GM12878 (cell line): ENCODE results near the gene RET. TPM values are rescaled to one million over a fixed set of nuclear protein-coding genes. Genes with fewer than 3 reads are reported as not detected.
"Not testable (repeated sequence)": the region's sequence is repeated elsewhere in the genome, so short reads cannot be mapped to it uniquely, and the experiment has no call there.

Source experiments
- ATAC-seq: fragments of 200-7000 bp; cut with Tn5 transposase; 3 replicates; pipeline ENCODE4 v1.9.1; 2020; ENCODE audit warnings: mild to moderate bottlenecking, moderate library complexity
- BruUV-seq: library from RNA; stranded (reverse); fragments of 400-500 nt; replicated peaks from 2 replicates; lab custom pipeline; 2021; lab: Mats Ljungman, UMichigan
- CTCF ChIA-PET: fragments of 300-600 bp; sonication (Branson Sonifier 250); formaldehyde crosslinking; extraction: SDS; loops from one replicate; lab custom pipeline; 2021; ENCODE audit warnings: inconsistent platforms; lab: Yijun Ruan, JAX
- POLR2A ChIA-PET: fragments of 350-600 bp; formaldehyde crosslinking; extraction: SDS; loops from one replicate; lab custom pipeline; 2021; ENCODE audit warnings: inconsistent platforms; lab: Charles Lee
- RAD21 ChIA-PET: fragments of 300-600 bp; sonication (Branson Sonifier 250); formaldehyde crosslinking; loops from one replicate; lab custom pipeline; 2023; ENCODE audit warnings: antibody characterized with exemption; ENCODE audit not compliant: unreplicated experiment; lab: Charles Lee
- SMC1A ChIA-PET: fragments of 300-600 bp; sonication (Branson Sonifier 250); formaldehyde crosslinking; loops from one replicate; lab custom pipeline; 2023; ENCODE audit not compliant: unreplicated experiment, uncharacterized antibody; lab: Charles Lee
- DNase-seq: peaks from one replicate; pipeline ENCODE4 v3.0.0-alpha.2; 2011; ENCODE audit warnings: low read depth, low spot score
- FAIRE-seq: peaks from 3 replicates; lab custom pipeline; 2011; peaks lifted over from hg19 to GRCh38; lab: Jason Lieb, UNC
- H2AFZ ChIP-seq: 2 replicates; pipeline ENCODE4 v1.6.0; 2011; ENCODE audit warnings: low read depth, low read length, control low read depth; ENCODE audit not compliant: control insufficient read depth
- H3K27ac ChIP-seq: 2 replicates; pipeline ENCODE4 v1.5.1; 2011; ENCODE audit warnings: control low read depth; ENCODE audit not compliant: control insufficient read depth, insufficient read depth
- H3K27me3 ChIP-seq, 2 experiments: replicated peaks in 1 of 2; 2 replicates each; pipeline versions ENCODE4 v1.6.0 to v1.6.1; 2011; ENCODE audit warnings: low read length in 1 of 2; ENCODE audit not compliant: control insufficient read depth in 2 of 2, insufficient read depth in 2 of 2
- H3K36me3 ChIP-seq, 2 experiments: 2 replicates each; pipeline ENCODE4 v1.5.1; 2011; ENCODE audit warnings: low read length in 1 of 2; ENCODE audit not compliant: control insufficient read depth in 2 of 2, insufficient read depth in 2 of 2
- H3K4me1 ChIP-seq: 2 replicates; pipeline ENCODE4 v1.6.1; 2011; ENCODE audit warnings: mild to moderate bottlenecking, low read length, moderate library complexity, mixed read lengths; ENCODE audit not compliant: control insufficient read depth, insufficient read depth
- H3K4me2 ChIP-seq: 2 replicates; pipeline ENCODE4 v1.6.0; 2011; ENCODE audit warnings: control low read depth; ENCODE audit not compliant: control insufficient read depth, insufficient read depth
- H3K4me3 ChIP-seq: fragments of 200-600 bp; sonication (generic); 2 replicates; pipeline ENCODE4 v1.5.1; 2016
- H3K79me2 ChIP-seq: 2 replicates; pipeline ENCODE4 v1.6.0; 2011; ENCODE audit warnings: low read length; ENCODE audit not compliant: control insufficient read depth, insufficient read depth
- H3K9ac ChIP-seq: 2 replicates; pipeline ENCODE4 v1.8.0; 2011; ENCODE audit warnings: low read length, control low read depth, mixed read lengths; ENCODE audit not compliant: control insufficient read depth, insufficient read depth
- H3K9me3 ChIP-seq: replicated peaks from 3 replicates; pipeline ENCODE4 v1.5.1; 2011; ENCODE audit warnings: mild to moderate bottlenecking, low read length; ENCODE audit not compliant: control insufficient read depth, insufficient read depth
- H4K20me1 ChIP-seq: 2 replicates; pipeline ENCODE4 v1.6.0; 2011; ENCODE audit not compliant: control insufficient read depth, insufficient read depth
- PBX3 ChIP-seq: IDR thresholded peaks from 2 replicates; pipeline ENCODE4 v1.6.1; 2011; ENCODE audit warnings: mild to moderate bottlenecking, low read depth, low read length, moderate library complexity; ENCODE audit not compliant: insufficient replicate concordance
- WGBS: methylation state at CpG from one replicate; pipeline ENCODE4 v1.1.6; 2016; ENCODE audit warnings: low lambda C conversion rate; ENCODE audit not compliant: insufficient replicate concordance, insufficient coverage; ENCODE audit errors: missing lambda C conversion rate; 5-methylcytosine and 5-hydroxymethylcytosine counted together
- in situ Hi-C: fragments of 300-500 bp; cut with MboI; formaldehyde crosslinking; loops from 9 replicates; pipeline ENCODE4 v1.14.3; 2018; ENCODE audit warnings: mixed read lengths
- intact Hi-C: fragments of 100-400 bp; cut with micrococcal nuclease; formaldehyde crosslinking; loops from one replicate; pipeline ENCODE4 v1.14.2; 2022; ENCODE audit not compliant: unreplicated experiment
- polyA plus RNA-seq, 11 experiments: library from polyadenylated mRNA; depleted of rRNA in 4 of 11; unstranded in 6 of 11; stranded (reverse) in 5 of 11; fragments of >200 nt; fragmentation: Nextera tagmentation in 4 of 11; fragmentation: Illumina TruSeq in 1 of 11; extraction: Ambion mirVana in 4 of 11; extraction: Trizol in 1 of 11; gene quantifications; 1 replicate in 1 of 11; 2 replicates in 10 of 11; pipeline versions ENCODE4 v1.2.1 to v1.2.3, GENCODE V29; 2011 to 2016; ENCODE audit warnings: inconsistent platforms in 2 of 11, missing spikeins in 2 of 11, low read depth in 1 of 11
- total RNA-seq, 4 experiments: library from RNA; depleted of rRNA in 3 of 4; stranded (reverse); fragments of >200 nt in 3 of 4; fragmentation: Illumina TruSeq in 1 of 4; extraction: Trizol in 1 of 4; gene quantifications; 2 replicates each; pipeline versions ENCODE4 v1.2.1 to v1.2.3, GENCODE V29; 2013 to 2021
- TF ChIP-seq, protein P1 (sequence below): fragments of 450-650 bp; formaldehyde crosslinking; IDR thresholded peaks from 2 replicates; pipeline ENCODE4 v1.5.0; 2022; ENCODE audit warnings: mild to moderate bottlenecking, missing genetic modification characterization

The RET gene
- total and polyA plus RNA-seq, 10 of the 15 experiments (the other 5 are each of a cell fraction or from before 2014, with no cell fraction given), result not detected

DNA sequence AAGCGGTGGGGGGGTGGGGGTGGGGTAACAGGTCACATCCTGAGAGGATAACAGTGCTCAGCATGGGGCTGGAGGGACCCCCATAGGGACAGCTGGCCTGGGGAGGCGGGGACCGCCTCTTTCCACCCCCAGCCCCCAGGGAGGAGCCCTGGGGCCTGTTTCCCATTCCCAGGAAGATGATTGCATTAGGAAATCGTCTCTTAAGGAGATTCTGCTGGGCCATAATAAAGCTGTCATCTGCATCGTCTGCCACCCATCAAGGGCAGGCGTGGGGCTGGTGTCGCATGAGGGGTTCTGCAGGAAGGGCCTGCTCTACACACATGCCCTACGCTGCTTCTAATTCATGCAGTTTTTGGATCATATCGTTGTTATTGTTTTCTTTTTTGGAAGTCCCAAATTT, 17.2 kb downstream of the RET start (continued):
- no peak for TF ChIP-seq PBX3
- TF ChIP-seq, protein P1, sequence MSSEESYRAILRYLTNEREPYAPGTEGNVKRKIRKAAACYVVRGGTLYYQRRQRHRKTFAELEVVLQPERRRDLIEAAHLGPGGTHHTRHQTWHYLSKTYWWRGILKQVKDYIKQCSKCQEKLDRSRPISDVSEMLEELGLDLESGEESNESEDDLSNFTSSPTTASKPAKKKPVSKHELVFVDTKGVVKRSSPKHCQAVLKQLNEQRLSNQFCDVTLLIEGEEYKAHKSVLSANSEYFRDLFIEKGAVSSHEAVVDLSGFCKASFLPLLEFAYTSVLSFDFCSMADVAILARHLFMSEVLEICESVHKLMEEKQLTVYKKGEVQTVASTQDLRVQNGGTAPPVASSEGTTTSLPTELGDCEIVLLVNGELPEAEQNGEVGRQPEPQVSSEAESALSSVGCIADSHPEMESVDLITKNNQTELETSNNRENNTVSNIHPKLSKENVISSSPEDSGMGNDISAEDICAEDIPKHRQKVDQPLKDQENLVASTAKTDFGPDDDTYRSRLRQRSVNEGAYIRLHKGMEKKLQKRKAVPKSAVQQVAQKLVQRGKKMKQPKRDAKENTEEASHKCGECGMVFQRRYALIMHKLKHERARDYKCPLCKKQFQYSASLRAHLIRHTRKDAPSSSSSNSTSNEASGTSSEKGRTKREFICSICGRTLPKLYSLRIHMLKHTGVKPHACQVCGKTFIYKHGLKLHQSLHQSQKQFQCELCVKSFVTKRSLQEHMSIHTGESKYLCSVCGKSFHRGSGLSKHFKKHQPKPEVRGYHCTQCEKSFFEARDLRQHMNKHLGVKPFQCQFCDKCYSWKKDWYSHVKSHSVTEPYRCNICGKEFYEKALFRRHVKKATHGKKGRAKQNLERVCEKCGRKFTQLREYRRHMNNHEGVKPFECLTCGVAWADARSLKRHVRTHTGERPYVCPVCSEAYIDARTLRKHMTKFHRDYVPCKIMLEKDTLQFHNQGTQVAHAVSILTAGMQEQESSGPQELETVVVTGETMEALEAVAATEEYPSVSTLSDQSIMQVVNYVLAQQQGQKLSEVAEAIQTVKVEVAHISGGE (CRISPR knock-in tag), result no peak

DNA sequence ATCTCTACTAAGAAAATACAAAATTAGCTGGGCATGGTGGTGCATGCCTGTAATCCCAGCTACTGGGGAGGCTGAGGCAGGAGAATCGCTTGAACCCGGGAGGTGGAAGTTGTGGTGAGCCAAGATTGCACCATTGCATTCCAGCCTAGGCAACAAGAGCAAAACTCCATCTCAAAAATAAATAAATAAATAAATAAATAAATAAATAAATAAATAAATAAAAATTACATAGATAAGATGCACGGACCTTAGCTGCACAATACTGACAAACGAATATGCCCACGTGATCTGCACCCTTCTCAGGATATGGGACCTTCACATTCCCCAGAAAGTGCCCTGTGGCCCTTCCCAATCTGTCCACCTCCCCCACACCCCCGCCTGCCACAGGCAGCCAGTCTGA, 22.5 kb downstream of the RET start:
- WGBS, result 33% methylated on average over 6 of the region's 6 CpGs
- H3K4me2 ChIP-seq, ATAC-seq, in situ Hi-C loops, POLR2A ChIA-PET, RAD21 ChIA-PET, H3K36me3 ChIP-seq, H3K9me3 ChIP-seq, CTCF ChIA-PET, H3K9ac ChIP-seq, intact Hi-C loops, H2AFZ ChIP-seq, H3K4me1 ChIP-seq, FAIRE-seq, SMC1A ChIA-PET, DNase-seq, H4K20me1 ChIP-seq, H3K4me3 ChIP-seq, H3K27me3 ChIP-seq, H3K79me2 ChIP-seq, BruUV-seq, H3K27ac ChIP-seq: not testable (repeated sequence)
